ENCODE results near the gene SNRPA1.
A peak's percentile ranks its signal among the peaks of the same experiment; 100 is the strongest.

Gene SNRPA1

GRCh38 chr15:101246824-101247745 is 48.0 kb downstream of the SNRPA1 start:
- DNase-seq (ENCODE audit: extremely low spot score, insufficient read length, low read depth) (no peak), FAIRE-seq (peak; percentile 36)

- FAIRE-seq (peak; percentile 15), DNase-seq (ENCODE audit: extremely low spot score, insufficient read length, low read depth) (no peak)
Measured at GRCh38 chr15:101246391-101246790, 48.7 kb downstream of the SNRPA1 start.

- DNase-seq (ENCODE audit: extremely low spot score, insufficient read length, low read depth) (no peak), FAIRE-seq (no peak)
Measured at GRCh38 chr15:101244889-101245668, 50.0 kb downstream of the SNRPA1 start.

- no peak for FAIRE-seq
Measured at GRCh38 chr15:101244036-101244781, 50.8 kb downstream of the SNRPA1 start.

GRCh38 chr15:101243420-101243819 is 51.6 kb downstream of the SNRPA1 start:
- FAIRE-seq = no peak
- no peak for DNase-seq (ENCODE audit: extremely low spot score, insufficient read length, low read depth)

More at GRCh38 chr15:101244036-101244781, 50.8 kb downstream of the SNRPA1 start:
- DNase-seq (ENCODE audit: extremely low spot score, insufficient read length, low read depth) = no peak

GRCh38 chr15:101242999-101243336 is 52.1 kb downstream of the SNRPA1 start:
- FAIRE-seq (no peak), DNase-seq (ENCODE audit: extremely low spot score, insufficient read length, low read depth) (no peak)

GRCh38 chr15:101242160-101242998 is 52.7 kb downstream of the SNRPA1 start:
- FAIRE-seq (peak; percentile 88), DNase-seq (ENCODE audit: extremely low spot score, insufficient read length, low read depth) (peak; percentile 60)

GRCh38 chr15:101240358-101240757 is 54.7 kb downstream of the SNRPA1 start:
- no peak for DNase-seq (ENCODE audit: extremely low spot score, insufficient read length, low read depth)
- no peak for FAIRE-seq

GRCh38 chr15:101239724-101240136 is 55.3 kb downstream of the SNRPA1 start:
- FAIRE-seq (no peak), DNase-seq (ENCODE audit: extremely low spot score, insufficient read length, low read depth) (no peak)

GRCh38 chr15:101237251-101237650 is 57.8 kb downstream of the SNRPA1 start:
- FAIRE-seq (no peak), DNase-seq (ENCODE audit: extremely low spot score, insufficient read length, low read depth) (no peak)

GRCh38 chr15:101233651-101234280 is 61.3 kb downstream of the SNRPA1 start:
- no peak for DNase-seq (ENCODE audit: extremely low spot score, insufficient read length, low read depth)
- FAIRE-seq = no peak

GRCh38 chr15:101232677-101233076 is 62.4 kb downstream of the SNRPA1 start:
- FAIRE-seq (no peak), DNase-seq (ENCODE audit: extremely low spot score, insufficient read length, low read depth) (no peak)
